SH-SY5Y (cell line): Measurements from ENCODE around the gene ART3.

ENCODE experiments used
- GATA2 ChIP-seq: IDR thresholded peaks from 2 replicates; pipeline ENCODE4 v1.6.1; 2011; ENCODE audit warnings: mild to moderate bottlenecking, low read depth, low read length
- GATA3 ChIP-seq: IDR thresholded peaks from 2 replicates; pipeline ENCODE4 v1.6.1; 2011; ENCODE audit warnings: low read depth, mild to moderate bottlenecking, low read length, moderate library complexity

- no peak for TF ChIP-seq GATA2
- no peak for TF ChIP-seq GATA3
Observed at GRCh38 chr4:76095568-76095967, 21.1 kb downstream of the ART3 start.
